ENCODE data around the gene RELT. TPM values are rescaled to one million over a fixed set of nuclear protein-coding genes. Genes with fewer than 3 reads are reported as not detected.

The RELT gene
- total RNA-seq, 4 donors from 2014 or later: 2.4 to 6.0 (median 2.5) TPM

GRCh38 chr11:73406131-73406530 is 29.9 kb downstream of the RELT start:
- TF ChIP-seq CTCF (IDR thresholded peaks at IDR 0.05): no peak
- no peak for TF ChIP-seq POLR2A (IDR thresholded peaks at IDR 0.05)
- no peak for TF ChIP-seq EP300 (IDR thresholded peaks at IDR 0.05)
- Histone ChIP-seq H3K9me3 (no peaks in the 10 kb centered on the region), H3K27ac (no peak overlapping the region), H3K4me3 (no peak overlapping the region), H3K4me1 (peaks cover 0 to 29% (median 0%) of the 10 kb centered on the region in 4 donors), H3K36me3 (peaks cover 0 to 67% (median 0%) of the 10 kb centered on the region in 3 donors), H3K27me3 (no peaks in the 10 kb centered on the region)
- 76 to 82% methylated on average over 1 of the region's 1 CpG for WGBS, 2 donors
- no peak for DNase-seq (ENCODE audit: low spot score in 2 of 2)

GRCh38 chr11:73406619-73407018 is 30.4 kb downstream of the RELT start:
- Histone ChIP-seq H3K27me3 (no peaks in the 10 kb centered on the region), H3K4me1 (peaks cover 0 to 34% (median 1%) of the 10 kb centered on the region in 4 donors), H3K9me3 (no peaks in the 10 kb centered on the region), H3K36me3 (peaks cover 0 to 66% (median 0%) of the 10 kb centered on the region in 3 donors), H3K4me3 (no peak overlapping the region), H3K27ac (no peak overlapping the region)
- DNase-seq (ENCODE audit: low spot score in 2 of 2): no peak
- TF ChIP-seq EP300 (IDR thresholded peaks at IDR 0.05): no peak
- no peak for TF ChIP-seq POLR2A (IDR thresholded peaks at IDR 0.05)
- TF ChIP-seq CTCF (IDR thresholded peaks at IDR 0.05): no peak
- 75 to 80% methylated on average over 5 of the region's 5 CpGs for WGBS, 2 donors

- no peak for TF ChIP-seq POLR2A (IDR thresholded peaks at IDR 0.05)
- TF ChIP-seq EP300 (IDR thresholded peaks at IDR 0.05): no peak
- TF ChIP-seq CTCF (IDR thresholded peaks at IDR 0.05): no peak
- Histone ChIP-seq H3K27me3 (no peaks in the 10 kb centered on the region), H3K4me3 (no peak overlapping the region), H3K27ac (no peak overlapping the region), H3K36me3 (peaks cover 0 to 56% (median 0%) of the 10 kb centered on the region in 3 donors), H3K4me1 (peaks cover 0 to 52% (median 14%) of the 10 kb centered on the region in 4 donors), H3K9me3 (no peaks in the 10 kb centered on the region)
- WGBS, 2 donors: 94% methylated on average over 5 to 8 of the region's 8 CpGs
- DNase-seq (ENCODE audit: low spot score in 2 of 2): no peak
Measured at GRCh38 chr11:73409431-73409830, 33.2 kb downstream of the RELT start.

- no peak for DNase-seq (ENCODE audit: low spot score in 2 of 2)
- Histone ChIP-seq H3K27ac (no peak overlapping the region), H3K27me3 (no peaks in the 10 kb centered on the region), H3K4me1 (peaks cover 0 to 55% (median 24%) of the 10 kb centered on the region in 4 donors), H3K9me3 (no peaks in the 10 kb centered on the region), H3K4me3 (no peak overlapping the region), H3K36me3 (peaks cover 0 to 46% (median 0%) of the 10 kb centered on the region in 3 donors)
- TF ChIP-seq CTCF (IDR thresholded peaks at IDR 0.05): no peak
- no peak for TF ChIP-seq POLR2A (IDR thresholded peaks at IDR 0.05)
- TF ChIP-seq EP300 (IDR thresholded peaks at IDR 0.05): no peak
- 62 to 71% methylated on average over 1 of the region's 1 CpG for WGBS, 2 donors
Measured at GRCh38 chr11:73410627-73411026, 34.4 kb downstream of the RELT start.

- H3K4me1 ChIP-seq: peaks cover 0 to 59% (median 28%) of the 10 kb centered on the region in 4 donors
- no peaks in the 10 kb centered on the region for H3K9me3 ChIP-seq
- TF ChIP-seq POLR2A (IDR thresholded peaks at IDR 0.05): no peak
- no peak for TF ChIP-seq CTCF (IDR thresholded peaks at IDR 0.05)
- TF ChIP-seq EP300 (IDR thresholded peaks at IDR 0.05): no peak
- WGBS, 2 donors: 65 to 68% methylated on average over 2 of the region's 2 CpGs
- no peak overlapping the region for H3K4me3 ChIP-seq
- no peaks in the 10 kb centered on the region for H3K27me3 ChIP-seq
- no peak for DNase-seq (ENCODE audit: low spot score in 2 of 2)
- peaks cover 0 to 42% (median 0%) of the 10 kb centered on the region in 3 donors for H3K36me3 ChIP-seq
- peak overlapping the region in 1 of 4 donors; percentile 44 for H3K27ac ChIP-seq
Measured at GRCh38 chr11:73411031-73411430, 34.8 kb downstream of the RELT start.

All from tibial nerve (tissue), 4 donors.